GM21619 (cell line): ENCODE data around the gene DAD1.

ENCODE experiments used
- ATAC-seq: cut with Tn5 transposase; IDR thresholded peaks from one replicate; pipeline ENCODE4 v1.9.1; 2021; ENCODE audit not compliant: unreplicated experiment

Gene DAD1

DNA sequence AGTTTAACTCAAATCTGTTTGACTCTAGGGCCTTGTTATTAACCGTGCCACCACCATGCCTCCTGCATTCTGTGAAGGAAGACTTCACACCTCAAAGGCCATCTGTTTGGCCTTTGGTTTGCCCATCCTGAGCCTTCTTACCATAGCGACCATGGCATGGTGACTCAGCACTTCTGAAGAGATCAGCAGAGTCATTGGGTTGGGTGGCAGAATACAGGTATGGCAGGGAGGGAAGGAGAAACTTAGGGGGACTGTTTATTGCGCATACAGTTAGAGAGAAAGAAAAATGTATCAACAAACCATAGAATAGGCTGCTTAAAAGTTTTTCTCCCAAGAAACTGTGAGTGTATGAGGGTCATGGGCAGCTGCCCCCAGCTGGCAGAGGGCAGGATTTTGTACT lies 49.2 kb downstream of the DAD1 start:
- no peak for ATAC-seq

DNA sequence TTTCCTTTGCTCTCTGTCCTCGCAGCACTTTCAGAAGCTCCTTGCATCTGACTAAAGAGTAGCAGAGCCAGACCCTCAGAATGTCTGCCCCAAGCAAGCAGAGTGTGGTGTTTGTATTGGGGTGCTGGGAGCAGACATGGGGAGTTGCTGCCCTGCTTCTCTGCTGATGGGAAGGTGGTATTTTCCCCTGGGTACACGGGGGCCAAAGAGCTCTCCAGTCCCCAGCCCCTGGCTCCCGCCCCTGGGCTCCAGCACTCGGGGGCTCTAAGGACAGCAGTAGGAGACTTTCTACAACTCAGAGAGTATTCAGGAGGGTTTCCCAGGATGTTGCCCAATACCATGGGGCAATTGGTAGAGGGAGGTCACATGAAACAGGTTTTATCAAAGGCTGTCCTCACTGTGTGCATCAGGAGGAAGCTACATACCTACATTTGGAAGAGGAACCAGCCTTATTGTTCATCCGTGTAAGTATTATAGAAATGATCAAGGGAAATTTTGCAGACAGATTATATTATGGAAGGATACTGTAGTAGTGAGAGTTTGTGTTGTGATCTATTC lies 50.3 kb downstream of the DAD1 start:
- no peak for ATAC-seq

DNA sequence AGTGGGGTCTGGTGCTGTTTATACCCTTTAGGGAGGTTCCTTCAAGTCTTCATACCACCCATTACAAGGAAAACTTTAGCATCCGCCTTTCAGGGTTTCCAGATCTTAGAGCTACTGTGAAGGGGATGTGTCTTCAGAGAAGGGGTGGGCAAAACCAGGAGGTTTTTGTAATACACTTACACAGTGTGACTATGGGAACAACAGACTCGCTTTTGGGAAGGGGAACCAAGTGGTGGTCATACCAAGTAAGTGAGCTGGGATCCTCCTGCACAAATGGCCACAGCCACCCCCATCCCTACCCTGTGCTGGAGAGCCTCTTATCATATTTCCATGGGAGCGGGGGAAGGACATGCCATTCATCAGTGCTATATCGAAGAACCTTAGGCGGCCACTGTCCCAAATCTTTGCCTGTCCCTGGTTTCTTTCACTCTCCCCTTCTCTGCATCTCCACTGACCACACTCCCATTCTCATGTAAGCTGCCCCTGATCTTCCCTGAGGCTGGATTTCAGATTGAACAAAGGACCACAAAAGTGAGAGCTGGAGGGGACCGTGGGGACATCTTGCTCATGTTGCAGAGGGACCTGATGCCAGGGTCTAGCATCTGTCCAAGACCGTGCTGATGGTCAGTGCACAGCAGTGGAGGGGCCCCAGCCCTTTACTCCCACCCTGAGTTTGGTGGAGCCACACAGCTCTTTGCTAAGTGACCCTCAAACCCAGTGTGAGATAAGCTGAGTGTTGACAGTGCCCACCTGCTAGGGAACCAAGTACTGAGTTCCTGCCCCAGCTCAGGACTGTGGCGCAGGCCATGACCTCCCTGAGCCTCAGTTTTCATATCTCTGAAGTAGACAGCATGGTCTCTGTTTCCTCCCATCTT lies 51.4 kb downstream of the DAD1 start:
- no peak for ATAC-seq

DNA sequence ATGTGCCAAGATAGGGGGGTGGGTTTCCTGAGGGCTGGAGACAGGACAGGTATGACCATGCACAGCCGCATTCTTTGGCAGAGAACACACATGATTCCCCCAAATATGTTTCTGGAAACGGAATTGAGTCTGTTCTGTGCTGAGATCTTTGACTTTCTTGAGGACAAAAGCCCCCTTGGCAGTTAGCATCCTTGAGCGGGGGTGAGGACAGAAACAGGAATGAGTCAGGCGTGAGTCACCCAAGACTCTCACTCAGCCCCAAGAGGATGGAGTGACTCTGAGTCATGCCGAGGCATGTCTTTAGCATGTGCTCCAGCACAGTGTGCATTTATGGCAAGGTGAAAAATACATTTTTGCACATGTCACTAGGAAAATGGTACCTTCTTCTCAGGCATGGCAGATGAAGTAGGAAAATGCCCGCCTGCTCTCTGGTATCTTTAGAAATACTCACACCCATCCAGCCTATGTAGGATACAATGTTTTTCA lies 52.1 kb downstream of the DAD1 start:
- peak; percentile 74 for ATAC-seq

DNA sequence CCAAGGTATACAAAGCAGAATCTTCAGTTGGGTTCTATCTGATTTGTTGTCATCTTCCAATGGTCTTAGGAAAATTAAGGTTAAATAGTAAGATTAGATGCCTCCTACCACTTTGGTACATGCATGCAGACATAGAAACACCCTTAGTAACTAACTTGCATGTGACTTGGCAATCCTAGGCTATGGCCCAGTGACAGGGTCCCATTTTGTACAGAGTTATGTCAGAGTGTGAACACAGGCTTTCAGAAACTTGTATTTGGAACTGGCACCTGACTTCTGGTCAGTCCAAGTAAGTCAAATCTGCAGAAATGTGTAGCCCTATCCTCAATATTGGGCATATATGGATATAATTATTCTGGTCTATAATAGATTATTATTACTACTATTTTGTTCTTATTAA lies 53.1 kb downstream of the DAD1 start:
- no peak for ATAC-seq

DNA sequence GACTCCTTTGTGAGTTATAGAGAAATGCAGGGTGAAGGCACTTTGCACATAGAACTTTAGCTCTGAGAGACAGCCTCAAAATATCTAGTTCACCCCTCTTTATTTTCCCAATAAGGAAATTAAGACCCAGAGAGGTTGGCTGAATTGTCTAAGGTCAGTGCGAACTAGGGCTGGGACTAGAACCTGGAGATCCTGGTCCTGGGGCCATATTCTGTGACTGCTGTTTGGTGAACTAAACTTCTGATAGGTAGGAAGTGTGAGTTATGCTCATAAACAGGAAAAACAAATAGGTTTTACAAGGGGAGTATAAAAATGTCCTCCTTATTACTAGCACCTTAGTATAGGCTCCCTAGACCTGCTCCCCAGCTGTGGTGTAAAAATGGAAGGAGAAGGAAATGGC lies 53.9 kb downstream of the DAD1 start:
- no peak for ATAC-seq

DNA sequence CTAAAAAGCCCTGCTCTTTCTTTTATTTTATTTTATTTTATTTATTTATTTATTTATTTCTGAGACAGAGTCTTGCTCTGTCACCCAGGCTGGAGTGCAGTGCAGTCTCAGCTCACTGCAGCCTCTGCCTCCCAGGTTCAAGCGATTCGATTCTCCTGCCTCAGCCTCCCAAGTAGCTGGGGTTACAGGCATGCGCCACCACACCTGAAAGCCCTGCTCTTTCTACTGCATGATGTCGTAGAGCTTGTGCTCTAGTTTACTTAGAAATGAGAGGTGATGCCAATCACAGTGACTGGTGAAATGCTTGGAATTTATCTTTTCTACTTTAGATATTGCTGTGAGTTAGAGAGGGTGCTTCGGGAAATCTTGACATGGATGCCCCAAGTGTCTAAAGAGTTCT lies 54.5 kb downstream of the DAD1 start:
- ATAC-seq = no peak

DNA sequence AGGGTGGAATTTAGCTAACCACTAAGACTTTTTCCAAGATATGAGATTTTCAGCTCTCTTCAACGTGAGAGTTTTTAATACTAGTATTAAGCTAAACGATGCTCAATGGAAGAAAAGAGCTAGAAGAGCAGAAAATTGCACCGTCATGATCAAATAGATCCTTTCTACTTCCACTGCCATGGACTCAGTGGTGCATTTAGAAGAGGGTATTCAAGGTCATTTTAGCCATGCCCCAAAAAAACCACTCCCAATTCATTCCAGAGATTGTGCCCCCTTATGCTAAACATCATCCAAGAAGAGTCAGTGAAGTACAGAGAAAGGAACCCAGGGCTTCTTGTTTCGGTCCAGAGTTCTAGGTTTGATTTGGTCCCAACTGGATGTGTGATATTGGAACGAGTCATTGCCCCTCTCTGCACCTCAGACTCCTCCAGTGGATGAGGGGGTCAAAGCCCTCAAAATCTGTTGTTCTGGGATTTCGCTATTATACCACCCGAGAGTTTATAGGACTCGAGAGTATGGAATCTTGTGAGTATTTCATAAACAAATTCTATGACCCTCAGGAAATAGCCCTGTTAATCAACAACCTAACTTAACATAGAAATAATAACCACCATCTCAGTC lies 55.2 kb downstream of the DAD1 start:
- no peak for ATAC-seq

DNA sequence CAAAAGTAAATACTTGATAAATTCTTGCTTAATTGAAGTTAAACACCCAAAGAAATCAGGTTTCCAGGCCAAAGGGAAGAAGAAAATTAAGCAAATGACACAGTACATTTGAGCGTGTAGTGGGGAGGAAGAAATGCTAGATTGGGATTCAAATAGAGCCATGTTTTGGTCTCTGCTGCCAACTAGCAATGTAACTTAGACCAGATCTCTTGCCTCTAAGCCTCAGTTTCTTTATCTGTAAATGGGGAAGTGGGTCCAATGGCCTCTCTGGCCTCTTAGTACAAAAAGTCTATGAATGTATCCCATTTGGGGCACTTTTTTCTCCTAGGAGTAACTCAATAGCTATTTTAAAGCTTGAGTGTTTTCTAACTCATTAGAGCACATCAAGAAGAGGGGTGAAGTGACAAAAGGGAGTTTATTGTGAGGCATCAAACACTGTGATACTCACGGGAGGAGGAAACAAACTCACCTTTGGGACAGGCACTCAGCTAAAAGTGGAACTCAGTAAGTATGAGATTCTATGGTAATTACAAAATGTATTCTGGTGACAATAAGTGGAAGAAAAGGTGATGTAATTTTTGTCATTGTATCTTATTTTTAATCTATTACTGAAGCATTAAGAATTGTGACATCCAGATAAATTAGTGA lies 55.8 kb downstream of the DAD1 start:
- no peak for ATAC-seq

DNA sequence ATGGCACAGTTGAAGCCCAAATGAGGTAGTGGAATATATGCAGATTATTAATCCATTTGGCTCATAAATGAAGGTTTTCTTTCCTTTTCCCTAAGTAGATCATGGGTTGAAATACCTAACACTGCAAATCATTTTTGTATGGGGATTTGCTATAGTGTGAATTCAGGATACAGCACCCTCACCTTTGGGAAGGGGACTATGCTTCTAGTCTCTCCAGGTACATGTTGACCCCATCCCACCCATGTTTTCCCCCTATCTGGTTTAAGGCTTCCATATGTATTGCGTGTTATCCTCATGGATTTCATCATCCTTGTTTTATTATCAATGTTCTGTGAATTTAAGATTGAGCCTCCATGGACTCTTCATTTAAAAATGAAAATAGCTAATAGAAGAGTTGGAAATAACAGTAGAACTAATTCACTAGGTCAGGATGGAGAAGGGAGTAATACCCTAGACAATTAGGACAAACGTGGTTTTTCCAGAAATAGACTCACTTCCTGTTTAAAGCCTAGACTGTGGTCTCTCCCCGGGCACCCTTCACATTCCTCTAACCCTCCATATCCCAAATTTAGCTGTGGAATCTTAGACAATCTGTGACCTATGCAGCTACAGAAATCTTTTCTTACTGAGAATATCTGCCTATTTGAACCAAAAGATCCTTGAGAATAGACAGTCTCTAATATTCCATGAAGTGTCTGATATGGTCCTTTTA lies 56.5 kb downstream of the DAD1 start:
- no peak for ATAC-seq

DNA sequence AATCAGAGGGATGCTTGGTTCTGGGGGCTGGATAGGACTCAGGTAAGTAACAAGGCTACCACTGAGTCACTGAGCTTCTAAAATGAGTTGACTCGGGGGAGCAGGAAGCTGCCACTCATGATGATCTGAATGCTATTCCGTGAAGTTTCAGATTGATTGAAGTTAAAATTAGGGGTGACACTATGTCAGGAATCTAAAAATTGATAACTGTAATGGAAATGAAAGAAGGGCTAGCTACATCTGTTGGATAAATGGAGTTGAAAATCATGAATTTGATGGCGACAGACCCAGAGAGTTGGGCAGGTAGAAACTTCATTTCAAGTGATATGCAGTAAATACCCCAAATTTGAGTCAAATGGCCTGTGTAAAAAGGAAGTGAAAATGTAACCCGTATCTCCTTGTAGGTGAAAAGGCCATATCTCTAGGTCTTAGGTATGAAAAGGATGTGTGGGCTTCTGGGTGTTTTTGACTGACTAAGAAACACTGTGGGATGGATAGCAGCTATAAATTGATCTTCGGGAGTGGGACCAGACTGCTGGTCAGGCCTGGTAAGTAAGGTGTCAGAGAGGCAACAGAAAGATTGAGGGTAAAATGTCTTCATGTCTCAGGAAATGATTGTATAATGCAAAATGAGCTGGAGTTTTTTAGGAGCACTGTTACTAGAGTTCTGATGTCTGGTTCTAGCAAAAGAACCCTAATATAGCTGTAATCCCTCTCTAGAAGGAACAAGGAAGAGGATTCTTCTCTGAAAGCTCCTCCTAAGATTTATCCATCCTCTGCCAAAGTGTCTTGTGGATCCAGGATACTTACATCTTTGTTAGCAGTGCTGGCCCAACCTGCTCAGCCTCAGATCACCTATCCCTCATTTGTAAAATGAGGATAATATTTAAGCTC lies 57.3 kb downstream of the DAD1 start:
- peak; percentile 62 for ATAC-seq

DNA sequence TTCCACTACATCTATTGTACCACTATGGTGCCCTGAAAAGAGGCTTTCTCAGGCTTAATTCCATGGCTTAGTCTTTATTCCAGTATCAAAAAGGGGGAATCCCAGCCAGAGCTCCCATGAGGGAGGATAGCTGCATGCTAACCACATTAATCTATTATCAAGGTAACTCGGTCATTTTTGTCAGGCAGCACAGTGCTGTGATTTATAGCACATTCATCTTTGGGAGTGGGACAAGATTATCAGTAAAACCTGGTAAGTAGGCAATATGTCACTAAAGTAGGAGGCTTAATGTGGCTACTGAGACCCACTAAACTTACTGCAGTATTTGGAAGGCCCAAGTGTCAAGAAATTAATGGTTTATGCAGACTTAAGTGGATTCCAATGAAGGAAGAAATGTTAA lies 58.9 kb downstream of the DAD1 start:
- no peak for ATAC-seq

DNA sequence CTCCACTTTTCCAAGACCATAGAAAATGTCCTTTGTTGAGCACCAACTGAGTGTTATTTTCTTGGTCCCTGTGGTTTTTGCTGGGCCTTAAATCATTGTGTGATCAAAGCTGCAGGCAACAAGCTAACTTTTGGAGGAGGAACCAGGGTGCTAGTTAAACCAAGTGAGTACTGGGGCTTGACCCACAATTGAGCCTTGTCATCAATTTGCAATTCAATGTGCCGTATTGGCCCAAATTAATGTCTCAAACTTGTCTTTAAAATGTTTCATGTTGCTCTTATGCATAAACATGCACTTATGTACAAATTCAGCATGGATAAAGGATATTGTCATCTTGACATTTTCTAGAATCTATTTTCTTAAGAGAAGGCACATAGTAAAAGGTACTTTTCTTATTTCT lies 62.3 kb downstream of the DAD1 start:
- no peak for ATAC-seq

DNA sequence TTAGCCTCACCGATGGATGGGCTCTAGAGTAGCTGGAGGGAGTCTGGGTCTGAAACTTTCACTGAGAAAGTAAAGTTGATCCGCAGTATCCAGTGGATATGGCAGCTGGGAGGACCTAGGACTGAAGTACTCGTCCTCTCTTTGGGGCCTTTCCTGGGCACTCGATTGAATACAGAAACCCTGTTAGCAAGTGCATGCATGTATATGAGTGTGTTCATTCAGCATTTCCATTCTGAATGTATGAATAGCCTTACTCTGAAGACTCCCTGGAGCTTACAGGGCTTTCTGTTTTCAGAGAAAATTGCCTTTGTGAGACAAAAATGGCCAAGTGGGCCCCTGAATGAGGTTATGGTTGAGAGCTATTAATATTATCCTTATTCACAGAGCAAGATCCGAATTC lies 62.8 kb downstream of the DAD1 start:
- ATAC-seq = no peak

DNA sequence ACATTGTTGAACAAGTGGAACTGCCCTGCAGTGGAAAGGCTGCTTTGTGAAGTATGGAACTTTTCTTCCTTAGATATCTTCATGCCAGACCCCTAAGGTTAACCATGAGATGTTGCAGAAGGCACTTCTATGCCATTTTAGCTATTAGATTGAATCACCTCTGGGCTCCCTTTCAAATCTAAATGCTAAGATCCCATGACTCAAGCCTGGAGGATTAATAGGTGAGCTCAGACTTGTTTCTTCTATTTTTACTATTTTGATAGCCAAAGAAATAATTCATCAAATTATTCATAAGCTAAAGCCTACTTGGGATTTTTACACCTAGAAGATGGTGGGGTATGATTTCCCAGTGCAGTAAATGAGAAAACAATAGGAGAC lies 64.3 kb downstream of the DAD1 start:
- no peak for ATAC-seq

DNA sequence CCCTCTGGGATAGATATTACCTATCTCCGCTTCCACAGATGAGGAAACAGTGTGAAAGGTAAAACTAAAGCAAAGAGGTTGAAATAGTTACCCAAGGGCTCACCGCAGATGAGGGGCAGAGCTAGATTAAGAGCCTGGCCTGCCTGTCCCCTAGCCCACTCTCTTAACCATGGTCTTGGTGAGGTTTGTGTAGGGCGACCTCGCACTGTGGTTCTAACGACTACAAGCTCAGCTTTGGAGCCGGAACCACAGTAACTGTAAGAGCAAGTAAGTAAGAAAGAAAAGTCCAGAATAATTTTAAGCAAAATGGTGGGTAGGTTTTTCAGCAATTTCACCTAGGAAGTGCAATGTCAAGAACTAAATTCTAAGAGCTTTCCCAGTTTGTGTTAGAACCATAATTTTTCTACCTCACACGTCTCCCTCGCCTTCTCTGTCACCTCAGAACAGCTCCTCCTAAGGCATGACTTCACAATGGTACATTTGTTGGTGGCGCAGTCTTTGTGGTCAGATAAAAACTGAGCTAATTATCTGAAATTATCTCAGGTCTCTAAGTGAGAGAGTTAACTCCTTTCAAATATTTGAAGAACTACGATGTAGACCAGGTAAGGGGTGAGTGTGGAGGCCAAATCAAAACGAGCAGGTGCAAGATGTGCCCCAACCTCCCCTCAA lies 64.8 kb downstream of the DAD1 start:
- no peak for ATAC-seq

DNA sequence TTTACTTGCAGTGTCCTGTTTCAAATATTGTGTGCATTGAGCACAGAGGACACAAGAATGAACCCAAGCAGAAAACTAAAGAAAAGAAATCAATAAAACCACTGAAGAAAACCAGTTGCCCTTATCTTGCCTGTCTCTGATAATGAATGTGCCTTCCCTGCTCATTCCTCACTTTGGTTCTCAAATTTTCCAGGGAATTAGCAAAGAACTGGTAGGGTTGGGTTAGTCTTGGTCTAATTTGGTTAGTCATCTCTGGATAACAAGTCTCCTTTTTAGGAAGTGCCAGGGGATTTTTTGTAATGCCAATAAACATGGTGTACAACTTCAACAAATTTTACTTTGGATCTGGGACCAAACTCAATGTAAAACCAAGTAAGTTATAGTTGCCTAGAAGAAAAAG lies 65.7 kb downstream of the DAD1 start:
- no peak for ATAC-seq

DNA sequence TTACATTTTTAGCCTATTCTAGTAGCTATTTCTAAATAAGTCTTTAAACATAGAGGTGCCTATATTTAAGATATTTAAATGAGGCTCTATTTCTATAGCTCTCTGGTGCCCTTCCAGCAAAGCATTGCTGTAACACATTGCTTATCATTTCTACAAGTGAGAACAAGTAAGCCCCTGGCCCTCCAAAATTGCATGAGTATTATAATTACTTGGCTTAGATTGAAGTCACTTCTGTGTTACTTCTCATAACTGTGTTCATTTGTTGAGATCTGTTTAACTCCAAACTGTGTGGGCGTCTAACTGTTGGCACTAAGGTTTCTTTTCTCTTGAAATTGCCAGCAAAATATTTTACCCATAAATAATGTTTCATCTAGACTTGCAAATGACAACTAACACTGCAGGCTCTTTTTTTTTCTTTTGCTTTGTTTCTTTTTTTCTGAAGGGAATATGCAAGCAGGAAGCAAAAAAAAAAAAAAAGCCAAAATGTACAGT lies 66.5 kb downstream of the DAD1 start:
- ATAC-seq = no peak

DNA sequence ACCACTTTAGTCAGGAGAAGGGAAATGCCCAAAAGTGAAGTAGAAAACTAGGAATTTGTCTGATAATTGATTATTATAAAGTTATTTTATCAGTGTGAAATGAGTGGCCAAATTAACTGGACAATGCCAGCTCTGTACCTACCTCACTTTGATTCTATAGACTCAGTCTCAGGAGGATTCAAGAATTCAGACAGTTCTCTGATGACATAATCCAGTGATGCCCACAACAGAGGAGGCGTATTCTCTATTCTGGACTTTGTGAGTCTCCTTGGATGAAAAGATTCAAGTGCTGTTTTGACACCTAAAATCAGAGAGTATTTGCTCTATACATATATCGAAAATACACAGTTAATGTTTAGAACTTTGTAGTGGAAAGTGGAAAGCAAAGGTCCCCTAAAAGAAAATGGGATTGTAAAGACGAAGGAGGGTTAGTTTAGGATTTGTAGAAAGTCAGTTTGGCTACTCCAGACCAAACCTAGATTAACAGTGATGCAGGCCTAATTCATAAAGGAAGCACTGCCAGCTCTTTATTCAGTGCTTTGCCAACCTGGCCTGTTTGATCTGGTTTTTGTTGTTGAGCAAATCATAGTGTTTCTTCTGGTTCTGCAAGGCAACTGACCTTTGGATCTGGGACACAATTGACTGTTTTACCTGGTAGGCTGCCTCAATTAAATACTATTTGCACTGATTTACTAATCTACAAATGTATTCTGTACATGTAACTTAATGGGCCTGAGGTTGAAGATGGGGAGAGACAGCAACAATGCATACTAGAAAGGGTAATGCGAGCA lies 67.4 kb downstream of the DAD1 start:
- ATAC-seq = no peak
